NT2/D1 (cell line): ENCODE results near the gene BSND.

ENCODE experiments used
- SUZ12 ChIP-seq: IDR thresholded peaks from 2 replicates; pipeline ENCODE4 v1.6.1; 2011; ENCODE audit not compliant: insufficient read length, insufficient read depth; ENCODE audit errors: extremely low read depth
- YY1 ChIP-seq: IDR thresholded peaks from 2 replicates; pipeline ENCODE4 v1.6.1; 2011; ENCODE audit not compliant: insufficient read length, insufficient read depth
- ZNF274 ChIP-seq: IDR thresholded peaks from 2 replicates; pipeline ENCODE4 v1.6.1; 2011; ENCODE audit warnings: mild to moderate bottlenecking, low read depth, low read length

DNA sequence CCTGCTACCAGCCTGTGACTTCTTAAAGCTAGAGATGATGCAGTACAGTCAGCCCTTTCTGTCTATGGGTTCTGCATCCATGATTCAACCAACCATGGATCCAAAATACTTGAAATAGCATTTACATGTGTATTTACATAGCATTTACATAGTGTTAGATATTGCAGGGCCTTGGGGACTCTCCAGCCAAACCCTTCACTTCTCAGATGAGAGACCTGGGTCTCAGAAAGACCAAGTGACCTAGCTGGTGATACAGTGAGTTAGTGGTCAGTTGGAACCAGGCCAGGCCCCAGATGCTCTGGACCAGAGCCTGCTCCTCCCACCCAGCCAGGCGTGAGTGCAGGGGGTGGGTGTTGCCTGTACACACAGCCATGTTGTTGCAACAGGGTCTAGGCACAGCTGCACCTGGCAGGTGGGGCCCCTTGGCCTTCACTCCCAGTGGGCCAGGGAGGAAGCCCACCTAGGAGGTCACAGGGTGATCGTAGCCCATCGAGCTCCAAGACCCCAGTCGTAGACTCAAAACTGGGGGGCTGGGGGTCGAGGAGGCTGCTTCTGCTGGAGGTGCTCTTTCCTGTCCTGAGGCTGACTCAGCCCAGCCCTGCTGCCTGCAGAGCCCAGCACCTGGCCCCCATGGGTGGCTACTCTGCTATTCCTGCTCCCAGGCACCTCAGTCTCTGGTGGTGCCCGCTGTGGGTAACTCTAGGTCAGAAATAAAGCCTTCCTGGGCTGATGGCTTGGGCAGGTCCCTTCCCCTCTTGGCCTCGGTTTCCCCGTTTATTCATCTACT lies 10.6 kb upstream of the BSND start:
- TF ChIP-seq YY1, result no peak
- TF ChIP-seq ZNF274, result no peak
- TF ChIP-seq SUZ12, result no peak
